DND-41 (cell line): ENCODE measurements around the gene SLC12A5.

Experiments
- ATAC-seq: fragments of 200-7000 bp; cut with Tn5 transposase; 3 replicates; pipeline ENCODE4 v1.9.1; 2021; ENCODE audit warnings: low read depth; ENCODE audit not compliant: insufficient read depth
- DNase-seq: peaks from one replicate; pipeline ENCODE4 v3.0.0-alpha.2; 2020
- H2AFZ ChIP-seq: 2 replicates; pipeline ENCODE4 v1.6.0; 2012; ENCODE audit warnings: low read depth, low read length
- H3K27ac ChIP-seq: 2 replicates; pipeline ENCODE4 v1.5.1; 2012; ENCODE audit warnings: low read length, inconsistent platforms
- H3K27me3 ChIP-seq: fragments of 200-600 bp; sonication (generic); 2 replicates; pipeline ENCODE4 v1.6.0; 2012; ENCODE audit warnings: low read length, mild to moderate bottlenecking, inconsistent platforms; ENCODE audit not compliant: insufficient read depth, poor library complexity
- H3K36me3 ChIP-seq: 2 replicates; pipeline ENCODE4 v1.5.1; 2012; ENCODE audit warnings: low read length, inconsistent platforms; ENCODE audit not compliant: insufficient read depth
- H3K4me1 ChIP-seq: 2 replicates; pipeline ENCODE4 v1.5.1; 2012; ENCODE audit warnings: mild to moderate bottlenecking, low read length; ENCODE audit not compliant: insufficient read depth
- H3K4me2 ChIP-seq: 2 replicates; pipeline ENCODE4 v1.6.0; 2012; ENCODE audit warnings: mild to moderate bottlenecking, moderate library complexity, low read length, inconsistent platforms; ENCODE audit not compliant: insufficient read depth
- H3K4me3 ChIP-seq, 2 experiments: fragments of 200-600 bp in 1 of 2; shearing (Covaris generic) in 1 of 2; 2 replicates each; pipeline ENCODE4 v1.5.1; 2012 to 2016; ENCODE audit warnings: inconsistent platforms in 2 of 2, low read length in 2 of 2, mild to moderate bottlenecking in 2 of 2, low read depth in 1 of 2, moderate library complexity in 1 of 2
- H3K79me2 ChIP-seq: 2 replicates; pipeline ENCODE4 v1.6.0; 2012; ENCODE audit warnings: low read length, inconsistent platforms; ENCODE audit not compliant: insufficient read depth
- H3K9ac ChIP-seq: 2 replicates; pipeline ENCODE4 v1.6.0; 2012; ENCODE audit warnings: low read depth, mild to moderate bottlenecking, inconsistent platforms, low read length, moderate library complexity
- H3K9me3 ChIP-seq: 2 replicates; pipeline ENCODE4 v1.5.1; 2012; ENCODE audit warnings: low read length, moderate library complexity, mild to moderate bottlenecking, inconsistent platforms; ENCODE audit not compliant: insufficient read depth, severe bottlenecking
- H4K20me1 ChIP-seq: 2 replicates; pipeline ENCODE4 v1.6.0; 2012; ENCODE audit warnings: low read length; ENCODE audit not compliant: insufficient read depth
- EZH2 ChIP-seq: IDR thresholded peaks from 3 replicates; pipeline ENCODE4 v1.6.1; 2012; ENCODE audit warnings: borderline replicate concordance, low read depth, mild to moderate bottlenecking, moderate library complexity, low read length, inconsistent platforms; ENCODE audit not compliant: severe bottlenecking
- TF ChIP-seq, protein P1 (sequence below): IDR thresholded peaks from 2 replicates; pipeline ENCODE4 v1.5.1; 2012; ENCODE audit warnings: borderline replicate concordance, low read length, moderate library complexity, mild to moderate bottlenecking; ENCODE audit not compliant: poor library complexity, severe bottlenecking; ENCODE audit errors: extremely low read depth

Gene SLC12A5

DNA sequence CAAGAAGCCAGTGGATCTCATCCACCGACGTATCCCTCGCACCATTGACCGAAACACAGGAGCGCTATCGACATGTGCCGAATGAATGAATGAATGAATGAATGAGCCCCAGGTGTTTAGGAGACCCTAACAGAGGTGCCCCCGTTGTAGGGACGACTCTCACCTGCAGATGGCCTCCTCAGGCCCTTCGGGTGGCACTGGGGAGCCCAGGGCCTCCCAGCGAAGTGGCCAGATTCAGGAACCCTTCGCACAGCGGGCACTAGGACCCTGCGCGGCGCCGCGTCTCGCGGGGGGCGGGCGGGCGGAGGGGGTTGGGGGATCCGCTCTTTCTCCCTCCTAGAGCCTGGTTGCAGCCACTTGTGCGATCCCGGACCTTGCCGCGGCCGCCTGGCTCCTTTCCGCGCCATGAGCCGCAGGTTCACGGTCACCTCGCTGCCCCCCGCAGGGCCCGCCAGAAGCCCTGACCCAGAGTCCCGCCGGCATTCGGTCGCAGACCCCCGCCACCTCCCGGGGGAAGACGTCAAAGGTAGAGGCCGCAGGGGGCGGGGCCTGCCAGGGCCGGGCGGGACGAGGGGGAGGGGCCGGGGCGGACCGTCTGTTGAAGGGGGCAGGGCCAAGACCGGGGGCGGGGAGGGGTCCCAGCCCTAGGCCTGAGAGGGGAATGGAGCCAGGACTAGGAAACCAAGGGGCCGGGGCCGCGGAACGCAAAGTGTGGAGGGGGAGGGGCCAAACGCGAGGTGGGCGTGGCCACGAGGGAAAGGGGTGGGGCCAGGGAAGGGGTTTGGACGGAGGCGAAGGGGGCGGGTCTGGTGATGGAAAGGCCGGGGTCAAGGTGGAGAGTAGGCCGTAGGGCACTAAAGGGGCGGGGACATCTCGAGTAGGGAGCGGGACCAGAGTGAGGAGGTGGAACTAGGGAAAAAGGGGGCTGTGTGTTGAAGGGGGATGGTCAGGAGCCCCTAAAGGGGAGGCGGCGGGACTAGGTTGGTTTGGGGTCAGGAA is 7.4 kb upstream of the SLC12A5 start:
- Histone ChIP-seq H3K79me2 (no peaks in the 10 kb centered on the region), H3K9ac (peak overlapping the region; percentile 48), H4K20me1 (peaks cover 28% of the 10 kb centered on the region), H3K36me3 (no peaks in the 10 kb centered on the region), H3K4me1 (peaks cover 19% of the 10 kb centered on the region), H3K4me3 (peak overlapping the region; percentile 22 to 56; a peak in 3 of 4 replicates), H2AFZ (peak overlapping the region; percentile 56; the same call in 1 of the 2 replicates), H3K27me3 (no peaks in the 10 kb centered on the region), H3K4me2 (peak overlapping the region; percentile 66), H3K27ac (peak overlapping the region; percentile 44; the same call in 1 of the 2 replicates), H3K9me3 (no peaks in the 10 kb centered on the region)
- ATAC-seq (peak; percentile 78), DNase-seq (peak; percentile 81)
- TF ChIP-seq, protein P1, sequence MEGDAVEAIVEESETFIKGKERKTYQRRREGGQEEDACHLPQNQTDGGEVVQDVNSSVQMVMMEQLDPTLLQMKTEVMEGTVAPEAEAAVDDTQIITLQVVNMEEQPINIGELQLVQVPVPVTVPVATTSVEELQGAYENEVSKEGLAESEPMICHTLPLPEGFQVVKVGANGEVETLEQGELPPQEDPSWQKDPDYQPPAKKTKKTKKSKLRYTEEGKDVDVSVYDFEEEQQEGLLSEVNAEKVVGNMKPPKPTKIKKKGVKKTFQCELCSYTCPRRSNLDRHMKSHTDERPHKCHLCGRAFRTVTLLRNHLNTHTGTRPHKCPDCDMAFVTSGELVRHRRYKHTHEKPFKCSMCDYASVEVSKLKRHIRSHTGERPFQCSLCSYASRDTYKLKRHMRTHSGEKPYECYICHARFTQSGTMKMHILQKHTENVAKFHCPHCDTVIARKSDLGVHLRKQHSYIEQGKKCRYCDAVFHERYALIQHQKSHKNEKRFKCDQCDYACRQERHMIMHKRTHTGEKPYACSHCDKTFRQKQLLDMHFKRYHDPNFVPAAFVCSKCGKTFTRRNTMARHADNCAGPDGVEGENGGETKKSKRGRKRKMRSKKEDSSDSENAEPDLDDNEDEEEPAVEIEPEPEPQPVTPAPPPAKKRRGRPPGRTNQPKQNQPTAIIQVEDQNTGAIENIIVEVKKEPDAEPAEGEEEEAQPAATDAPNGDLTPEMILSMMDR, result no peak
- no peak for TF ChIP-seq EZH2

DNA sequence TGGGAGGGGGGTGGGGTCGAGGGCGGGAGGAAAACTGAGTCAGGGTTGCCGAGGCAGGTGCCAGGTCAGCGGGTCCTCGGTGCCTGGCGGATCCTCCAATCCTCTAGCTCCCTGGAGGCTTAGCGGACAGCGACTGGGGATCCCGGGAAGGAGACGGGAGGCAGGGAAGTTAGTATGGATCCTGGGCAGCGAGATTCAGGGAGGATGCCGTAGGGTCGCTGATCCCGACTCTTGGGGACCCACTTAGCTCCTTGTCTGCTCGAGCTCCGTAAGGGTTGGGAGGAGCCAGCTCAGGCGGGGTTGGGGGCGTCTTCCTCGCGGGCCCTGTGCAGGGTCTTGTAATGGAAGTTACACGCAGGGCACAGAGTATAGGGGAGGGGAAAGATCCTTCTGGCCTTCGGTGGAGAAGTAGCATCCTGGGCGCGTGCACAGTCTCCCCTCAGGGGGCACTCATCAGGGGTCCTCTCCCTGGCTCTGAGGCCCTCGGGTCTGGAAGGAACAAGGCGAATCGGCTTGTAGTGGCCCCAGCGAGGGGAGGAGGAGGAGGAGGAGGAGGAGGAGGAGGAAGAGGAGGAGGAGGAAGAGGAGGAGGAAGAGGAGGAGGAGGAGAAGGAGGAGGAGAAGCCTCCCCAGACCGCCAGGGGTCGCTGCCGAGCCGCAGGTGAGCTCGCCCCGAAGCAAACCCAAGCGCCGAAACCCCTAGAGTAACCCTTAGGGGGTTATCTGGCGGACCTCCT is 6.4 kb upstream of the SLC12A5 start:
- TF ChIP-seq, protein P1, result peak; percentile 98
- no peak for TF ChIP-seq EZH2
- Histone ChIP-seq H2AFZ (peak overlapping the region; percentile 14; the same call in 1 of the 2 replicates), H3K27me3 (no peaks in the 10 kb centered on the region), H3K9ac (no peak overlapping the region), H3K27ac (no peak overlapping the region), H3K4me1 (peaks cover 19% of the 10 kb centered on the region), H3K9me3 (no peaks in the 10 kb centered on the region), H3K4me2 (peak overlapping the region; percentile 66), H4K20me1 (peaks cover 36% of the 10 kb centered on the region), H3K36me3 (no peaks in the 10 kb centered on the region), H3K4me3 (peak overlapping the region in 1 of 2 experiments; percentile 56; a peak in 2 of 4 replicates), H3K79me2 (no peaks in the 10 kb centered on the region)
- DNase-seq (peak; percentile 79), ATAC-seq (peak; percentile 57)

DNA sequence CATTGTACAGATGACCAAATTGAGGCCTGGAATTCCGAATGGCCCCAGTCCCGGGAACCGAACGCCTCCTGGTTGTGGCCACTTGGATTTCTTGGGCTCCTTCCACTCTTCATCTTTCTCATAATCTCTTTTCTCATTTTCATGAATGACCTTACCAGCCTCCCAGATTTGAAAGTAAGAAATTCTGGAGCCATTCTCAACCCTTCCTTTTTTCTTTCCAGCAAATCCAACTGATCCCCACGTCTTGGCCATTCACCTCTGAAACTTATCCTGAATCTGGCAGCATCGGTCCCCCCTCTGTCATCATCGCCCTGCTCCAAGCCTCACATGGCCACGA is 5.9 kb upstream of the SLC12A5 start:
- Histone ChIP-seq H3K4me2 (no peak overlapping the region), H3K4me3 (no peak overlapping the region)
- DNase-seq, result no peak

More for the DNA sequence above, 5.9 kb upstream of the SLC12A5 start:
- peaks cover 19% of the 10 kb centered on the region for H3K4me1 ChIP-seq
- H4K20me1 ChIP-seq, result peaks cover 42% of the 10 kb centered on the region
- no peak overlapping the region for H2AFZ ChIP-seq
- H3K9me3 ChIP-seq, result no peaks in the 10 kb centered on the region
- H3K79me2 ChIP-seq, result no peaks in the 10 kb centered on the region
- no peak overlapping the region for H3K9ac ChIP-seq
- no peaks in the 10 kb centered on the region for H3K27me3 ChIP-seq
- no peaks in the 10 kb centered on the region for H3K36me3 ChIP-seq
- H3K27ac ChIP-seq, result no peak overlapping the region
- TF ChIP-seq EZH2, result no peak
- TF ChIP-seq, protein P1, result no peak
- no peak for ATAC-seq
